Measurements from ENCODE around the gene LTBR.
"Not testable (repeated sequence)": the region's sequence is repeated elsewhere in the genome, so short reads cannot be mapped to it uniquely, and the experiment has no call there.

Gene LTBR

GRCh38 chr12:6383572-6384498 is at the start of gene LTBR:
LTBR (plus strand) TSS chr12:6384162; CDS start chr12:6384359, 197 bp downstream.
- no peak for DNase-seq

- DNase-seq: no peak
Measured at GRCh38 chr12:6334359-6334758, 49.6 kb upstream of the LTBR start.

DNA sequence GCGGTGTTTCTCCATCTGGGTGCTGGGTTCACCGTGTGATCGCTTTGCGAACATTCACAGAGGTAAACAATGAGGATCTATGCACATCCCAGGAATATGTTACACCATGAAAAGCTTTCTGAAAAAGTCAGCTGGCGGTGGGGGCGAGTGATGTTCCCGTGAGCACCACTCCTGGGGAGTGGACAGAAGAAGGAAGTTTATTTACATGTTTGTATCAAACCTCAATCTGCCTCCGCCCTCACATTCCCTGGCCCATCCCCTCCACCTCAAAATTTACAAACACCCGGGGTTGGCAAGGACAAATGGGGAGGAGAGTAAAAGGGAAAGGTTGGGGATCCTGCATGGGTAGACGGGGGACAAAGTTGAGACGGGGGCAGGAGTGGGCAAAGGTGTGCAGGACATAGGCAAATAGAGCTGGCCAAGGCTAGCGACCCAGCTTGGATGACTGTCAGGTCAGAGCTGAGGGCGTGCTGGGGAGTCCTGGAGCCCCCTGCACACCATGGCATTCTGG is 49.0 kb upstream of the LTBR start:
- no peak for DNase-seq

GRCh38 chr12:6335451-6336078 is 48.4 kb upstream of the LTBR start:
- no peak for DNase-seq

- no peak for DNase-seq
Measured at GRCh38 chr12:6336079-6336888, 47.7 kb upstream of the LTBR start.

DNA sequence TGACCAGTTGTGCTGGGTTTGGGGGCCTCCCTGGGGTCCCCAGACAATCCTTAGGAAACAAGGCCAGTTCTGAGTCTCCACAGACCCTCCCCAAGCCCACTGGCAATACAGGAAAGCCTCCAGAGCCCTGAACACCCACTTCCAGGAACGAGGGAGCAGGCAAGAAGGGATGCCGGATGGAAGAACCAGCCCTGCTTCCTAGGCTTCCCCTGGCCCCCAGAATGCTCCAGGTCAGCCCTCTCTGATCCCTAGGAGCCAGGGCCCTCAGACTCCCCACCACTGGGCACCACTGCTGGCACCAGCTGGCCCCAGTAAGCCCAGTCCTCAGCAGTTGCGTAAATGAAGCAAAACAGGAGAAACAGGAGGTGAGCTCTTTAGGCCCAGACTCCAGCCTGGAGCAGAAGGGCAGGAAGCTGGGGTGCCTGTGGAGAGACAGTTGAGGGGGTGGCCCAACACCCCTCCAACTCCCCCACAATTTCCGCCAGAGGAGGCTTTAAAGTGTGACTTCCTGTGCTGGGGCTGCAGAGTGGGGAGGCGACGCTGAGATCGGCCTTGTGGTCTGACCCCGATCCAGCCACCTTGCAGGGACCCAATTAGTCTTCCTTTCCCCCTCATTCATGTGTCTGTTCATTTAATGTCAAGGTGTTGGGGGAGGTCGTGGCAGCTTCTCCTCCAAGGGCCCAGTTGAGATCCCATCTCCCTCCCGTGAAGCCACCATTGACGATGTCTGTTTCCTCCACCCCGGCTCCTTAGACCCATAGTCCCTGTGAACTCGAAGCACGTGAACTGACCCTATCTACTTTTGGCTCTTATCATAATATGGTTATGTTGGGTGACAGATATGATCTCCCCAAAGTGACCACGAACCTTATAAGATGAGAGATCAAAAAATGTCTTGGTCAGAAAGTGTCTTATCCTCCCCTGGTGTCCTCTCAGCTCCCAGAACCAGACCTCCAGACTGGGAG is 46.8 kb upstream of the LTBR start:
- no peak for DNase-seq

DNA sequence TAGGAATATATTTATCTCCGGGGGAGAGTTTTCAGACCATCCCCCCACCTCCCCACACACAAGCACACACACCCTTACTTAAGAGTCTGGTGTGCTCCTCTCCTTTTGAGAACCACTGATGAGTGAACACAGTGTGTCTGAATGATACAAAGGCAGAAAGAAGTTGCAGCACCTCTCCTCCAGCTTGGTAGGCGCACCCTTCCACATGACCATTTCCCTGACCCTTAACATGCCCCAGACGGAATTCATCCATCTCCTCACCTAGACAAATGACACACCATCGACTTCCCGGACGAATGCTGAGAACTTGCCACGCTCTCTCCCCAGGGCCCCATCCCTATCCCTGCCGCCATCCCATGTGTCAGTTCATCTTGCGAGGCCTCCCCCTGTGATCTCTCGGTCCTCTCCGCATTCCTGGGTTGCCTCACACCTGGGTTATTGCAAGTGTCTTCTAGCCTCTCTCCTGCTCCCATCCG is 46.0 kb upstream of the LTBR start:
- DNase-seq: no peak

- DNase-seq: not testable (repeated sequence)
Measured at GRCh38 chr12:6338536-6338935, 45.4 kb upstream of the LTBR start.

- DNase-seq: no peak
Measured at GRCh38 chr12:6338955-6339354, 45.0 kb upstream of the LTBR start.

- DNase-seq: no peak
Measured at GRCh38 chr12:6340032-6340638, 43.8 kb upstream of the LTBR start.

DNA sequence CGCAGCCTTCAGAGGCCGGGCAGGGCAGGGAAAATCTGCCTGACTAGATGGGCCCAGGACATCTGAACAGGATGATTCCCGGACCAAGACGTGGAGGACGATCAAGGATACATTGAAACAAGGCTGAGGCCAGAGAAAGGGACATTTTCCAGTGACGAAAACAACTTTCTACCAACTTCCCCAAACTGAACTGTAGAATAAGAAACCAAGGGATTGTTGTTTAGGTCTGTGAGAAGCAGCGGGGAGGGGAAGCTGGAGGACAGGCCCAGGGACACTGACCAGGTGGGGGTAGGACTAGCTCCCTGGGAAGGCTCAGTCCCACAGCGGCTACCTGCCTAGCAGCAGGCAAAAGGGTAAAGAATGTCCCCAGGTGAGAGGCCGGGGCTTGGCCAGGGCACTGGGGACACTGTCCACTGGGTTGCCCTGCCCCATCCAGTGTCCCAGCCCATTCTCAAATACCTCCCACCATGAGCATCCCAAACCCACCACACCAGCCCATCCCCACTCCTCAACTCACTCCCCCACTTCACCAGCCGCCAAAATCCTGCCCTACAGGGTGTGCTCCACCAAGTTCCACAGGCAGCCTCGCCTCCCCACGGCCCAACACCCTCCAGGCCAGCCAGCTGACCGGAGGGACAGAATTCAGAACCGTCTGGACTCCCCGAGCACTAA is 43.1 kb upstream of the LTBR start:
- no peak for DNase-seq

GRCh38 chr12:6341417-6342139 is 42.4 kb upstream of the LTBR start, which contains the start of gene TNFRSF1A:
TNFRSF1A (minus strand) TSS chr12:6342076; CDS start chr12:6341814, 262 bp downstream.
- DNase-seq: no peak

DNA sequence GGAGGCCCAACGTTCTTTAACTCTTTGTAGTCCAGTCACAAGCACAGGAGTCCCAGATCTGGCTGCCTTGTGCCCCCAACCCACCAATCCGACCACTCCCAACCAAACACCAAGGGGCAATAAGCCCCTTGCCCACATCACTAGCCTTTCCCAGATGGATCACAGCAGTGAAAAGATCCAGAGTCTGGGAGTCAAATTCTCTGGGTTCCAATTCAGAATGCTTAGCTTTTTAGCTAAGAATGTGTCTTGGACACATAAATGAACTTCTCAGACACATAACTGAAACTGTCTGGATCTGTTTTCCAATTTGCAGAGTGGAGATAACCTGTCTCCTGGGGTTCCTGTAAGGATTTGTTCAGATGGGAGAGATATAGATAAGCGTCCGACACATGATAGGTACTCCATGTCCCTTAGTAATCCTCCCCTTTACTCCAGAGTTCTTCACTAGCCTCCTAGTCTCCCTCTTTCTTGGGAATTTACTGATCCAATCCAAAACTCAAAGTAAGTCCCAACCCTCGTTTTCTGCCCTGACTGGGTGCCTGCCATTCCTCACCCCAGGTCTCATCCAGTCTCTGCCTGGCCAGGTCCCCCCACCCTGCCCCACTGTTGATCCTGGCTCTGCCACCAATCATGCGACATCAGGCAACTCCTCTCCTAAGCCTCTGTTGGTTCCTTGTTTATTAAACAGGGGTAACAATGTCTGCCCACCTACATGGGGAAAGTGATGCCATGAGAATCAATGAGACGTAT is 41.6 kb upstream of the LTBR start:
- no peak for DNase-seq

DNA sequence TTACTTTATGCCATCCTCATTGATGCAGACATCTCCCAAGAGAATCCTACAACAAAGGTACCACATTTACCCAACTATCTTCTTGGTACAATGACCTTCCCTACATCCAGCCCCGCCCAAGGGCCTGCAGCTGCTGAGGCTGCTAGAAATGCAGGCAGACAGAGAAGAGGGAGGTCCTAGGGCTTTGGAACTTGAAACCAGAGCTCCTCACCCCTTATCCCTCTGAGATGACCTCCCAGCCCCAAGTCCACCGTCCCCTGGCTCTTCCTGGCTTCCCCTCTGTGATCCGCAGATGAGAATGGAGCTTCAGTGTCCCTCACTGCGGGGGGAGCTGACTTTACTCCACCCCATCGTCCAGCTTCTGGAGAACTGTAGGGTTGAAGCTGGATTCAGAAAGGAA is 40.4 kb upstream of the LTBR start:
- no peak for DNase-seq

GRCh38 chr12:6344101-6344660 is 39.8 kb upstream of the LTBR start:
- DNase-seq: not testable (repeated sequence)

- DNase-seq: no peak
Measured at GRCh38 chr12:6345319-6346091, 38.5 kb upstream of the LTBR start.

DNA sequence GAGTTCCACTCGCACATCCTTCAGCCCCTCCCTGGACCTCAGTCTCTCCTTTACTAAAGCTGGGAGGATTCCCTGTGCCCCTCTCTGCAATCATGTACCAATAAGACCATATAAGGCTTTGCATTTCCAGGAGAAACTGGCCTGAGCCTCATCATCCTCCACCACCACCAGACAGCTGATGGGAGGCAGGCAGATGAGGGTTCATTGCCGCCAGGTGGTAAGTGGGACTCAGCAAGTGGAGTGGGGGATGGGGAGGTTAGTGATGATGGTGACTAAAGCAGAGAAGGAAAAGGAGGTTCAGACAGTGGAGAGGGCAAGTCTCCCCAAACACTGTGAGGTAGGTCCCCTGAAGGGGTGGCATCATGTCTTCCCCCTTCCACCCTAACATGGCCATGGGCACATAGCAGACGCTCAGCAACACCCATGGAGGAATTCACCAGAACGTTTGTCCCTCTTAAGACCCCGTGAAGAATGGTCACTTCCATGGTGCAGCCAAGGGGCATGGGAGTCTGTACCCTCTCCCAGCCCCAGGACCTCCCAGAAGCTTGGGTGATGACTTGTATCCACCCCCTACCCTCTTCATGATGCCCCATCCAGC is 37.6 kb upstream of the LTBR start:
- no peak for DNase-seq

DNA sequence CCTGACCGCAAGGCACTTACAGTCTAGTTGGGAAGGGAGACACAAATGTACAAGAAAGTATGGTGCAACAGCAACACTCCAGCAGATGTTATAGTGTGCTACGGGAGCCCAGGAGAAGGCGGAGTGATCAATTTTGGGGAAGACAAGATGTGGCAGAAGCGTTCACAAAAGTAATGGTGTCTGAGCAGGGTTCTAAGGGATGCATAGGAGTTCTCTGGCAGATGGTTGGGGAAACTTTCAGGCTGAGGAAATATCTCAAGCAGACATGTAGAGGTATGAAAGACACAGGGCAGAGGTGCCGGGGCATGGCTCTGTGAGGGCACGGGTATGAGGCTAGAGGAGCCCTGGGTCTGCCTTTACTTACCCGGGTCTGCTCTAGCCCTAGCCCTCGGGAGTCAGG is 37.0 kb upstream of the LTBR start:
- no peak for DNase-seq

All from NCI-H345 (cell line).